A549 treated with AZD9567 at 1 μM for 4 hours (cell line): ENCODE results near the gene SNX12. TPM values are rescaled to one million over a fixed set of nuclear protein-coding genes. Genes with fewer than 3 reads are reported as not detected.

Experiments used
- total RNA-seq: library from RNA; stranded (reverse); fragments of 200-300 nt; extraction: Qiagen RNA extraction; gene quantifications from 5 replicates; pipeline ENCODE4 v1.2.3, GENCODE V29; 2022; ENCODE audit not compliant: insufficient read depth

The SNX12 gene
- 69.5 to 82.9 TPM (median 70.4 TPM) in 5 replicates for total RNA-seq

GRCh38 chrX:71068044-71068918, at the start of gene SNX12:
Gene SNX12 (minus strand): TSS chrX:71068334. CDS start chrX:71068306, 28 bp downstream.

GRCh38 chrX:71111141-71111843, 43.2 kb upstream of the SNX12 start, which contains the start of gene IL2RG:
Gene IL2RG (minus strand): TSS chrX:71111577. CDS start chrX:71111539, 38 bp downstream.

GRCh38 chrX:71106427-71106826, 38.3 kb upstream of the SNX12 start, which contains the start of gene CXorf65:
Gene CXorf65 (minus strand): TSS chrX:71106740. CDS start chrX:71106556, 184 bp downstream.

GRCh38 chrX:71095555-71095980, 27.4 kb upstream of the SNX12 start, which contains the start of gene FOXO4:
Gene FOXO4 (plus strand): TSS chrX:71095851. CDS start chrX:71096529, 678 bp downstream.

Other genes with a start within 250 kb of the SNX12 start
- gene TEX11, start 159.6 kb downstream of the SNX12 start, total RNA-seq: not detected in 5 replicates
- gene SLC7A3, start 137.2 kb downstream of the SNX12 start, total RNA-seq: not detected in 5 replicates
- gene FOXO4, start 27.5 kb upstream of the SNX12 start, total RNA-seq: 1.1 to 2.5 TPM (median 1.2 TPM) in 5 replicates
- gene CXorf65, start 38.4 kb upstream of the SNX12 start, total RNA-seq: not detected in 5 replicates
- 0.10 to 0.39 TPM (median 0.18 TPM) in 4 of 5 replicates, not detected in the other for gene IL2RG, start 43.2 kb upstream of the SNX12 start, total RNA-seq
- gene MED12, start 50.3 kb upstream of the SNX12 start, total RNA-seq: 8.3 to 14.2 TPM (median 10.5 TPM) in 5 replicates
- 0.87 to 2.1 TPM (median 1.1 TPM) in 5 replicates for gene NLGN3, start 76.5 kb upstream of the SNX12 start, total RNA-seq
- 0.05 to 1.1 TPM (median 0.11 TPM) in 4 of 5 replicates, not detected in the other for gene GJB1, start 154.9 kb upstream of the SNX12 start, total RNA-seq
- gene ZMYM3, start 185.8 kb upstream of the SNX12 start, total RNA-seq: 9.6 to 12.8 TPM (median 12.1 TPM) in 5 replicates
- gene NONO, start 215.3 kb upstream of the SNX12 start, total RNA-seq: 353 to 395 TPM (median 355 TPM) in 5 replicates
- gene ITGB1BP2, start 233.4 kb upstream of the SNX12 start, total RNA-seq: 0.90 to 1.2 TPM (median 1.1 TPM) in 4 of 5 replicates, not detected in the other